Neuronal stem cell (in vitro differentiated cells): ENCODE results near the gene HOXB9.

Source experiments
- DNase-seq: peaks from one replicate; pipeline ENCODE4 v3.0.0-alpha.2; 2013; ENCODE audit warnings: low spot score
- H2AFZ ChIP-seq: one replicate; pipeline ENCODE4 v1.6.1; 2013; ENCODE audit warnings: mild to moderate bottlenecking, low read length, inconsistent platforms
- H2AK5ac ChIP-seq: 2 replicates; pipeline ENCODE4 v1.6.1; 2013; ENCODE audit warnings: low read depth, mild to moderate bottlenecking, inconsistent platforms, low read length, moderate library complexity, mixed read lengths
- H2BK120ac ChIP-seq: 2 replicates; pipeline ENCODE4 v1.6.1; 2013; ENCODE audit warnings: low read depth, mild to moderate bottlenecking, inconsistent platforms, low read length, moderate library complexity, mixed read lengths
- H2BK12ac ChIP-seq: one replicate; pipeline ENCODE4 v1.6.1; 2013; ENCODE audit warnings: low read length, inconsistent platforms
- H2BK15ac ChIP-seq: 2 replicates; pipeline ENCODE4 v1.6.1; 2013; ENCODE audit warnings: mild to moderate bottlenecking, low read length, inconsistent platforms, mixed read lengths
- H2BK5ac ChIP-seq: one replicate; pipeline ENCODE4 v1.6.1; 2013; ENCODE audit warnings: inconsistent platforms, mild to moderate bottlenecking, low read length, moderate library complexity
- H3K14ac ChIP-seq: one replicate; pipeline ENCODE4 v1.6.1; 2013; ENCODE audit warnings: low read length, inconsistent platforms
- H3K18ac ChIP-seq: 2 replicates; pipeline ENCODE4 v1.6.1; 2013; ENCODE audit warnings: low read length, inconsistent platforms
- H3K23ac ChIP-seq: 2 replicates; pipeline ENCODE4 v1.6.1; 2013; ENCODE audit warnings: low read depth, mild to moderate bottlenecking, mixed read lengths, low read length, inconsistent platforms; ENCODE audit not compliant: poor library complexity
- H3K27ac ChIP-seq: replicated peaks from 3 replicates; pipeline ENCODE4 v1.5.1; 2013; ENCODE audit warnings: low read length, inconsistent platforms
- H3K27me3 ChIP-seq, 3 experiments: 2 replicates each; pipeline ENCODE4 v1.6.1; 2013; ENCODE audit warnings: low read length in 3 of 3, mild to moderate bottlenecking in 2 of 3, inconsistent platforms in 1 of 3, low read depth in 1 of 3, mixed read lengths in 1 of 3, moderate library complexity in 1 of 3; ENCODE audit not compliant: control insufficient read depth in 3 of 3, insufficient read depth in 3 of 3
- H3K36me3 ChIP-seq, 2 donors: replicated peaks in 1 of 2; 2 replicates each; pipeline ENCODE4 v1.6.1; 2013; ENCODE audit warnings: low read length in 2 of 2; ENCODE audit not compliant: control insufficient read depth in 2 of 2, insufficient read depth in 2 of 2
- H3K4ac ChIP-seq: 2 replicates; pipeline ENCODE4 v1.6.1; 2013; ENCODE audit warnings: inconsistent platforms, mild to moderate bottlenecking, low read length, moderate library complexity
- H3K4me1 ChIP-seq, 2 donors: 1 replicate in 1 of 2; 2 replicates in 1 of 2; pipeline ENCODE4 v1.6.1; 2013; ENCODE audit warnings: low read length in 2 of 2, low read depth in 1 of 2; ENCODE audit not compliant: control insufficient read depth in 2 of 2, insufficient read depth in 1 of 2
- H3K4me2 ChIP-seq: one replicate; pipeline ENCODE4 v1.6.1; 2013; ENCODE audit warnings: mild to moderate bottlenecking, low read length, inconsistent platforms; ENCODE audit not compliant: insufficient read depth, poor library complexity, severe bottlenecking
- H3K4me3 ChIP-seq, 2 donors: 2 replicates each; pipeline ENCODE4 v1.5.1; 2013; ENCODE audit warnings: low read length in 2 of 2, mild to moderate bottlenecking in 2 of 2, inconsistent platforms in 1 of 2, moderate library complexity in 1 of 2
- H3K79me1 ChIP-seq: one replicate; pipeline ENCODE4 v1.6.1; 2013; ENCODE audit warnings: low read depth, mild to moderate bottlenecking, inconsistent platforms, low read length, moderate library complexity
- H3K9ac ChIP-seq: one replicate; pipeline ENCODE4 v1.6.1; 2013; ENCODE audit warnings: mild to moderate bottlenecking, low read depth, low read length, inconsistent platforms; ENCODE audit not compliant: poor library complexity
- H3K9me3 ChIP-seq, 2 donors: replicated peaks in 1 of 2; 2 replicates each; pipeline versions ENCODE3 to v1.6.1; 2013; ENCODE audit warnings: low read length in 2 of 2, mild to moderate bottlenecking in 2 of 2, inconsistent platforms in 1 of 2, low read depth in 1 of 2, mixed read lengths in 1 of 2, moderate library complexity in 1 of 2; ENCODE audit not compliant: control insufficient read depth in 2 of 2, insufficient read depth in 1 of 2
- H4K8ac ChIP-seq: one replicate; pipeline ENCODE4 v1.6.1; 2013; ENCODE audit warnings: low read depth, mild to moderate bottlenecking, inconsistent platforms, low read length, moderate library complexity
- H4K91ac ChIP-seq: one replicate; pipeline ENCODE4 v1.6.1; 2013; ENCODE audit warnings: low read length, low read depth, mild to moderate bottlenecking, inconsistent platforms; ENCODE audit not compliant: poor library complexity
- WGBS, 2 donors: extraction: QIAGEN DNeasy Blood & Tissue Kit; methylation state at CpG; one replicate each; pipeline ENCODE4 v1.1.7; 2013; ENCODE audit warnings: missing lambda C conversion rate in 2 of 2, mixed read lengths in 1 of 2; ENCODE audit not compliant: insufficient read length in 2 of 2, insufficient replicate concordance in 1 of 2; ENCODE audit errors: extremely low coverage in 2 of 2; 5-methylcytosine and 5-hydroxymethylcytosine counted together

The HOXB9 gene

DNA sequence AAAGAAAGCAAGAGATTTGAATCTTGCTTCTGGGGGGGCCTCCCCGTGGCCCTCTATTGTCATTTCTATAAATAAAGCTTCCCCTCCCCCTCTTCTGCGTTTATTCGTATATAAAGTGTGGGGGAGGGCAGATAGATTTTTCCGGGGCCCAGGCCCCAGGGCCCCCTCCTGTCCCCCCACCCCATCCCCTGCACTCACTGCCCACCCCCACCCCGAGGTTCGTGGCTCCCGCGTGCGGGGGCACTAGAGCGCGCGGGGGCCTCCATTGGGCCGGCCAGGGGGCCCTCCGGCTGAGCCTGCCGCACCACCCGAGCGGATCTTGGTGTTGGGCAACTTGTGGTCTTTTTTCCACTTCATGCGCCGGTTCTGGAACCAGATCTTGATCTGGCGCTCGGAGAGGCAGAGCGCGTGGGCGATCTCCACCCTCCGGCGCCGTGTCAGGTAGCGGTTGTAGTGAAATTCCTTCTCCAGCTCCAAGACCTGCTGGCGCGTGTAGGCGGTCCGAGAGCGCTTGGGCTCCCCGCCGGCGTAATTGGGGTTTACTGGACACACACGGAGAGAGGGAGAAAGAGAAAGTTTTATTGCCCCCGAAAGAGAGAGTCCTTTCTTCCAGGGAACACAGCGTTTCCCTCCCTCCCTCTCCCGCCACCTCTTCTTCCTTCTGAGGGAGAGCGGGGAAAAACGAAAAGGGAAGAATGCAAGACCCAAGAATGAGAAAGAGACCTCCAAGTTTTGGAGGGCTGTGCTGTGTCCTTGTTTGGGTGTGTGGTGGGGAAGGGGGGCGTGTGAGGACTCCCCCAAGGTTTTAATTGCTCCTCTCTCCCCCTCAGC is 49.5 kb downstream of the HOXB9 start:
- no peak overlapping the region for H2AK5ac ChIP-seq
- H3K4me2 ChIP-seq = no peak overlapping the region
- no peak overlapping the region for H3K14ac ChIP-seq
- no peak for DNase-seq
- H2AFZ ChIP-seq = no peak overlapping the region
- no peak overlapping the region for H3K9ac ChIP-seq
- H3K79me1 ChIP-seq = no peaks in the 10 kb centered on the region
- no peak overlapping the region for H3K4me3 ChIP-seq
- H3K9me3 ChIP-seq = peaks cover 0 to 4% of the 10 kb centered on the region in 2 donors
- H3K18ac ChIP-seq = no peak overlapping the region
- H3K27ac ChIP-seq = no peak overlapping the region
- no peak overlapping the region for H2BK5ac ChIP-seq
- no CpG with 5 or more reads among the region's 43 CpGs for WGBS, 2 donors
- H3K4me1 ChIP-seq = no peaks in the 10 kb centered on the region
- no peak overlapping the region for H4K8ac ChIP-seq
- no peak overlapping the region for H3K23ac ChIP-seq
- no peak overlapping the region for H2BK120ac ChIP-seq
- H3K27me3 ChIP-seq = peaks cover 76 to 98% (median 97%) of the 10 kb centered on the region in 3 experiments
- no peak overlapping the region for H2BK12ac ChIP-seq
- no peaks in the 10 kb centered on the region for H3K36me3 ChIP-seq
- H4K91ac ChIP-seq = no peak overlapping the region
- no peak overlapping the region for H3K4ac ChIP-seq
- no peak overlapping the region for H2BK15ac ChIP-seq

DNA sequence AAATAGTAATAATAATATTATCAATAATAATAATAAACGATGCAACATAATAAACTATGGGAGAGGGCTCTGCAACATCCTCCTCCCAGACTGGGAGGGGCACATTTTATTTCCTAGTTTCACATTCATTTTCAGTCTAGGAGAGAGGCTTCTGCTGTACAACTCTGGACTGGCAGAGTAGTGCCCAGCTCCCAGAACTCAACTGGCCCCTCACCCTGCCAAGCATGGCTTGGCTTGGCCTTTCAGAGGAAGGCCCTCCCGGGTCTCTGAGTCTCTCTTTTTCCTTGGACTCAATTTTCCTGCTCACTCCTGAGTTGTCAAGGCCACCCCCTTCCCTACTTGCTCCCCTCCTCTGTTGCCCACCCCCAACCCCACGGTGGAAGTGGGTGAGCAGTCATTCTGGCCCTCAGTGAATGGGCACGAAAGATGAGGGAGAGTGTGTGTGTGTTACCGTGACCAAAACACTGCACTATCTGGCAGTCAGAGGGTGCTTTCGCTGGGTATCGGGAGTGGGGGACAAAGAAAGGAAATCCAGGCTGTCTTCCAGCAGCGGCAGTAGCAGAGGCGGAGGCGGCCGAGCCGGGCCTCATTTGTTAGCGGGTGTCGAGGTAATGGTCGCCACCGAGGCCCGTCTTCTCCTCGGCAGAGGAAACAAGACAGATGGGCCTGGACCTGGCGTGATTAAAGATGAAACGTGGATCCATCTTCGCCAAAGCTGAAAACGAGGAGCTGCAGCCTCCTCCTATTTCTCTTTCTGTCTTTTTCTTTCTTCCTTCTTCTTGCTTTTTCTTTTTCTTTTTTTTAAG is 50.3 kb downstream of the HOXB9 start:
- Histone ChIP-seq H3K4me2 (no peak overlapping the region), H4K8ac (no peak overlapping the region), H3K23ac (no peak overlapping the region), H3K36me3 (no peaks in the 10 kb centered on the region), H2BK12ac (no peak overlapping the region), H2BK120ac (no peak overlapping the region), H2BK15ac (no peak overlapping the region), H4K91ac (no peak overlapping the region), H2AK5ac (no peak overlapping the region), H3K4me3 (no peak overlapping the region), H3K4me1 (no peaks in the 10 kb centered on the region), H3K9ac (no peak overlapping the region), H3K27me3 (peaks cover 77 to 98% (median 97%) of the 10 kb centered on the region in 3 experiments), H2BK5ac (no peak overlapping the region), H3K9me3 (peaks cover 0 to 4% of the 10 kb centered on the region in 2 donors), H3K18ac (no peak overlapping the region), H3K4ac (no peak overlapping the region), H3K27ac (no peak overlapping the region), H2AFZ (no peak overlapping the region), H3K79me1 (no peaks in the 10 kb centered on the region), H3K14ac (no peak overlapping the region)
- DNase-seq = no peak
- WGBS, 2 donors = no CpG with 5 or more reads among the region's 22 CpGs

DNA sequence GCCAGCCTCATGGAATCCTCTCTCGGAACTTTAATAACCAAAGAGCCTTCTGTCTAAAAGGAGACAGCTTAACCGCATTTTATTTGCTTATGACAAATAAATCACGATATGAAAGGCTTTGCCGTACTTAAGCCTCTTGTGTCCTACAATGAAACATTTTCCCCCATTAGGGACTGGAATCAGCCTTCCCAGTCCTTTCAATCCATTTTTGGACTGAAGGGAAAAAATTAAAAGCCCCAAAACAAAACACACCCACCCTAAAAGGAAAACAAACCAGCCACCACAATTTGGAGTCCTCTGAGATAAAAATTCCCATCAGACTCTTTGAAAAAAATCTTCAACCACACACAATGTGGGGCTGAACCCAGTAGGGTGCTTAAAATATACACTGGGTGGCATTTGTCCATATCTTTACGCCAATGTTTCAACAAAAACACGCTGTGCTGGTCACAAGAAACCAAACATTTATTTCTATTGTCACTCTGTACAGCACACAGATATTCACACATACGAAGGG is 51.0 kb downstream of the HOXB9 start:
- no peak overlapping the region for H3K18ac ChIP-seq
- no peaks in the 10 kb centered on the region for H3K4me1 ChIP-seq
- no peak overlapping the region for H2BK120ac ChIP-seq
- H2BK15ac ChIP-seq = no peak overlapping the region
- H3K27ac ChIP-seq = no peak overlapping the region
- H2AK5ac ChIP-seq = no peak overlapping the region
- H4K91ac ChIP-seq = no peak overlapping the region
- H2BK5ac ChIP-seq = no peak overlapping the region
- peaks cover 72 to 98% (median 97%) of the 10 kb centered on the region in 3 experiments for H3K27me3 ChIP-seq
- no peak overlapping the region for H3K4ac ChIP-seq
- peaks cover 0 to 4% of the 10 kb centered on the region in 2 donors for H3K9me3 ChIP-seq
- no peak overlapping the region for H2AFZ ChIP-seq
- no peak overlapping the region for H3K9ac ChIP-seq
- no CpG with 5 or more reads among the region's 7 CpGs for whole genome bisulfite sequencing, 2 donors
- H4K8ac ChIP-seq = no peak overlapping the region
- no peak for DNase-seq
- no peak overlapping the region for H3K4me2 ChIP-seq
- no peak overlapping the region for H3K14ac ChIP-seq
- H3K23ac ChIP-seq = no peak overlapping the region
- no peaks in the 10 kb centered on the region for H3K79me1 ChIP-seq
- H3K4me3 ChIP-seq = no peak overlapping the region
- no peak overlapping the region for H2BK12ac ChIP-seq
- no peaks in the 10 kb centered on the region for H3K36me3 ChIP-seq
